Measurements from ENCODE around the gene AMIGO2.

- TF ChIP-seq CTCF (conservative IDR thresholded peaks at IDR 0.05 in 1 of 2, IDR thresholded peaks at IDR 0.05 in 1 of 2; ENCODE audit: low read depth in 1 of 2, low read length in 2 of 2), result no peak
- TF ChIP-seq EZH2 (IDR thresholded peaks at IDR 0.05; ENCODE audit: low read length, missing control alignments), result no peak
Observed at GRCh38 chr12:47100160-47100559, 20.4 kb upstream of the AMIGO2 start.

All from fibroblast of lung (primary cell).